IMR-90 (cell line): ENCODE results near the gene POLR3K. TPM values are rescaled to one million over a fixed set of nuclear protein-coding genes. Genes with fewer than 3 reads are reported as not detected.

Source experiments
- ATAC-seq: fragments of 200-7000 bp; cut with Tn5 transposase; 2 replicates; pipeline ENCODE4 v1.9.1; 2020; ENCODE audit warnings: low read depth, mild to moderate bottlenecking, moderate library complexity
- BruUV-seq: library from RNA; stranded (reverse); fragments of 400-500 nt; replicated peaks from 2 replicates; lab custom pipeline; 2021; lab: Mats Ljungman, UMichigan
- CTCF ChIA-PET: fragments of 300-600 bp; formaldehyde crosslinking; extraction: SDS; loops from one replicate; lab custom pipeline; 2021; ENCODE audit warnings: antibody characterized with exemption; lab: Yijun Ruan, JAX
- POLR2A ChIA-PET: fragments of 300-600 bp; sonication (Branson Sonifier 250); formaldehyde crosslinking; loops from one replicate; lab custom pipeline; 2022; ENCODE audit warnings: antibody characterized with exemption; ENCODE audit not compliant: unreplicated experiment; lab: Charles Lee
- DNase-seq: peaks from one replicate; pipeline ENCODE4 v3.0.0; 2013
- H2AFZ ChIP-seq: replicated peaks from 2 replicates; pipeline ENCODE3; 2013; ENCODE audit warnings: low read length, mild to moderate bottlenecking; ENCODE audit not compliant: poor library complexity
- H2AK5ac ChIP-seq: 2 replicates; pipeline ENCODE4 v1.6.1; 2013; ENCODE audit warnings: low read depth, low read length, inconsistent platforms
- H2AK9ac ChIP-seq: replicated peaks from 2 replicates; pipeline ENCODE3; 2013; ENCODE audit warnings: mild to moderate bottlenecking, low read depth, low read length, moderate library complexity; ENCODE audit not compliant: poor library complexity
- H2BK120ac ChIP-seq: 2 replicates; pipeline ENCODE4 v1.6.1; 2013; ENCODE audit warnings: low read depth, low read length, inconsistent platforms
- H2BK15ac ChIP-seq: 3 replicates; pipeline ENCODE4 v1.6.1; 2013; ENCODE audit warnings: low read depth, low read length, inconsistent platforms
- H2BK20ac ChIP-seq: 2 replicates; pipeline ENCODE4 v1.6.1; 2013; ENCODE audit warnings: low read depth, mild to moderate bottlenecking, inconsistent platforms, low read length, moderate library complexity
- H2BK5ac ChIP-seq: 2 replicates; pipeline ENCODE4 v1.6.1; 2013; ENCODE audit warnings: mild to moderate bottlenecking, low read depth, low read length, inconsistent platforms; ENCODE audit not compliant: poor library complexity, severe bottlenecking
- H3K14ac ChIP-seq: replicated peaks from 2 replicates; pipeline ENCODE4 v1.6.1; 2013; ENCODE audit warnings: low read depth, low read length, inconsistent platforms
- H3K18ac ChIP-seq: 2 replicates; pipeline ENCODE4 v1.6.1; 2013; ENCODE audit warnings: low read depth, low read length, control low read depth
- H3K23ac ChIP-seq: 2 replicates; pipeline ENCODE4 v1.6.1; 2013; ENCODE audit warnings: low read depth, low read length, inconsistent platforms
- H3K27ac ChIP-seq: 2 replicates; pipeline ENCODE4 v1.5.1; 2013; ENCODE audit warnings: mild to moderate bottlenecking, control low read depth, low read length; ENCODE audit not compliant: insufficient read depth
- H3K27me3 ChIP-seq: 2 replicates; pipeline ENCODE4 v1.6.1; 2013; ENCODE audit warnings: low read length; ENCODE audit not compliant: control insufficient read depth, insufficient read depth
- H3K36me3 ChIP-seq: 2 replicates; pipeline ENCODE4 v1.6.1; 2013; ENCODE audit warnings: low read length, mixed read lengths; ENCODE audit not compliant: control insufficient read depth, insufficient read depth
- H3K4ac ChIP-seq: 2 replicates; pipeline ENCODE4 v1.6.1; 2013; ENCODE audit warnings: low read depth, low read length, inconsistent platforms
- H3K4me1 ChIP-seq: 2 replicates; pipeline ENCODE4 v1.6.1; 2013; ENCODE audit warnings: low read length, mixed read lengths; ENCODE audit not compliant: control insufficient read depth, insufficient read depth
- H3K4me2 ChIP-seq: 2 replicates; pipeline ENCODE4 v1.6.1; 2013; ENCODE audit warnings: low read depth, mild to moderate bottlenecking, control low read depth, low read length, moderate library complexity
- H3K4me3 ChIP-seq: 2 replicates; pipeline ENCODE4 v1.5.1; 2013; ENCODE audit warnings: low read depth, mild to moderate bottlenecking, control low read depth, low read length, moderate library complexity; ENCODE audit not compliant: insufficient read depth
- H3K56ac ChIP-seq: 2 replicates; pipeline ENCODE4 v1.6.1; 2013; ENCODE audit warnings: low read length, inconsistent platforms; ENCODE audit not compliant: insufficient read depth; ENCODE audit errors: extremely low read depth
- H3K79me1 ChIP-seq, 2 experiments: 2 replicates each; pipeline ENCODE4 v1.6.1; 2013; ENCODE audit warnings: low read length in 2 of 2, inconsistent platforms in 1 of 2, low read depth in 1 of 2
- H3K9ac ChIP-seq: 2 replicates; pipeline ENCODE4 v1.6.1; 2013; ENCODE audit warnings: low read depth, low read length, control low read depth
- H3K9me1 ChIP-seq: 2 replicates; pipeline ENCODE4 v1.6.1; 2013; ENCODE audit warnings: low read length, inconsistent platforms; ENCODE audit not compliant: insufficient read depth
- H3K9me3 ChIP-seq: 2 replicates; pipeline ENCODE4 v1.6.1; 2013; ENCODE audit warnings: low read length; ENCODE audit not compliant: control insufficient read depth, insufficient read depth
- H4K20me1 ChIP-seq: 2 replicates; pipeline ENCODE4 v1.6.1; 2013; ENCODE audit warnings: low read length, inconsistent platforms; ENCODE audit not compliant: insufficient read depth
- H4K5ac ChIP-seq: 2 replicates; pipeline ENCODE4 v1.6.1; 2013; ENCODE audit warnings: mild to moderate bottlenecking, low read depth, low read length, control low read depth
- H4K8ac ChIP-seq, 2 experiments: 2 replicates each; pipeline ENCODE4 v1.6.1; 2013; ENCODE audit warnings: low read depth in 2 of 2, low read length in 2 of 2, control low read depth in 1 of 2, inconsistent platforms in 1 of 2
- H4K91ac ChIP-seq: 2 replicates; pipeline ENCODE4 v1.6.1; 2013; ENCODE audit warnings: low read depth, low read length, inconsistent platforms; ENCODE audit not compliant: insufficient read depth
- BHLHE40 ChIP-seq: fragments of 150-350 bp; IDR thresholded peaks from 2 replicates; pipeline ENCODE4 v1.6.1; 2016; ENCODE audit warnings: mild to moderate bottlenecking, low read depth, low read length
- CEBPB ChIP-seq: IDR thresholded peaks from 2 replicates; pipeline ENCODE4 v1.6.1; 2012; ENCODE audit warnings: low read depth, low read length, improper control_type of control experiment
- CHD1 ChIP-seq: IDR thresholded peaks from 2 replicates; pipeline ENCODE4 v1.6.1; 2012; ENCODE audit warnings: low read depth, low read length, improper control_type of control experiment
- FOS ChIP-seq: fragments of 150-350 bp; IDR thresholded peaks from 2 replicates; pipeline ENCODE4 v1.6.1; 2016; ENCODE audit warnings: low read depth, low read length
- MAFK ChIP-seq: IDR thresholded peaks from 2 replicates; pipeline ENCODE4 v1.6.1; 2012; ENCODE audit warnings: low read depth, low read length, improper control_type of control experiment
- MAZ ChIP-seq: IDR thresholded peaks from 2 replicates; pipeline ENCODE4 v1.6.1; 2012; ENCODE audit warnings: low read depth, mild to moderate bottlenecking, low read length, improper control_type of control experiment, moderate library complexity, borderline replicate concordance
- MXI1 ChIP-seq: IDR thresholded peaks from 2 replicates; pipeline ENCODE4 v1.6.1; 2012; ENCODE audit warnings: low read depth, mild to moderate bottlenecking, low read length, moderate library complexity, borderline replicate concordance
- NFE2L2 ChIP-seq: fragments of 150-350 bp; IDR thresholded peaks from 2 replicates; pipeline ENCODE4 v1.6.1; 2016; ENCODE audit warnings: low read depth, mild to moderate bottlenecking, low read length
- POLR2A ChIP-seq: IDR thresholded peaks from 2 replicates; pipeline ENCODE4 v1.6.1; 2012; ENCODE audit warnings: mild to moderate bottlenecking, low read depth, low read length
- RAD21 ChIP-seq: IDR thresholded peaks from 2 replicates; pipeline ENCODE4 v1.6.1; 2012; ENCODE audit warnings: low read length, improper control_type of control experiment
- RCOR1 ChIP-seq: IDR thresholded peaks from 2 replicates; pipeline ENCODE4 v1.6.1; 2012; ENCODE audit warnings: mild to moderate bottlenecking, low read length, improper control_type of control experiment; ENCODE audit not compliant: insufficient replicate concordance
- RFX5 ChIP-seq: IDR thresholded peaks from 2 replicates; pipeline ENCODE4 v1.8.0; 2012; ENCODE audit warnings: low read depth, mild to moderate bottlenecking, low read length, moderate library complexity
- SMC3 ChIP-seq: fragments of 150-350 bp; IDR thresholded peaks from 2 replicates; pipeline ENCODE4 v1.6.1; 2016; ENCODE audit warnings: low read depth, mild to moderate bottlenecking, antibody characterized with exemption, low read length, moderate library complexity
- WGBS, 2 experiments: methylation state at CpG; one replicate each; pipeline versions ENCODE4 v1.1.5 to v1.1.7; 2013; ENCODE audit warnings: missing lambda C conversion rate in 2 of 2; ENCODE audit not compliant: insufficient read length in 1 of 2; ENCODE audit errors: extremely low coverage in 2 of 2; 5-methylcytosine and 5-hydroxymethylcytosine counted together
- dilution Hi-C: fragments of 300-500 bp; cut with HindIII; formaldehyde crosslinking; loops from one replicate; pipeline ENCODE4 v1.14.3; 2018; ENCODE audit warnings: low sequenced_read_pairs; ENCODE audit not compliant: unreplicated experiment
- in situ Hi-C: fragments of 300-500 bp; cut with MboI; formaldehyde crosslinking; loops from 3 replicates; pipeline ENCODE4 v1.14.3; 2019; ENCODE audit warnings: low sequenced_read_pairs, inconsistent platforms, mixed read lengths
- intact Hi-C: fragments of 100-400 bp; cut with micrococcal nuclease; formaldehyde crosslinking; loops from 2 replicates; pipeline ENCODE4 v1.10.0; 2022
- polyA plus RNA-seq, 3 experiments: library from polyadenylated mRNA; depleted of rRNA; stranded (reverse); fragments of >200 nt; gene quantifications; 2 replicates each; pipeline ENCODE4 v1.2.3, GENCODE V29; 2012; ENCODE audit warnings: low replicate concordance in 1 of 3
- total RNA-seq: library from RNA; depleted of rRNA; stranded (reverse); fragments of >200 nt; gene quantifications from 2 replicates; pipeline ENCODE4 v1.2.3, GENCODE V29; 2012
- TF ChIP-seq, protein P1 (sequence below): fragments of 150-350 bp; IDR thresholded peaks from 2 replicates; pipeline ENCODE4 v1.6.1; 2017; ENCODE audit warnings: mild to moderate bottlenecking, antibody characterized with exemption, low read length, low read depth
- TF ChIP-seq, protein P2 (sequence below): conservative IDR thresholded peaks from 2 replicates; pipeline ENCODE4 v1.5.1; 2012; ENCODE audit warnings: mild to moderate bottlenecking, low read depth, low read length, improper control_type of control experiment
- TF ChIP-seq, protein P3 (sequence below): fragments of 150-350 bp; IDR thresholded peaks from 2 replicates; pipeline ENCODE4 v1.6.1; 2016; ENCODE audit warnings: low read depth, mild to moderate bottlenecking, low read length, moderate library complexity, borderline replicate concordance

POLR3K gene
- total and polyA plus RNA-seq, 2 of the 4 experiments (the other 2 are of a cell fraction), result 9.0 to 39.5 TPM

DNA sequence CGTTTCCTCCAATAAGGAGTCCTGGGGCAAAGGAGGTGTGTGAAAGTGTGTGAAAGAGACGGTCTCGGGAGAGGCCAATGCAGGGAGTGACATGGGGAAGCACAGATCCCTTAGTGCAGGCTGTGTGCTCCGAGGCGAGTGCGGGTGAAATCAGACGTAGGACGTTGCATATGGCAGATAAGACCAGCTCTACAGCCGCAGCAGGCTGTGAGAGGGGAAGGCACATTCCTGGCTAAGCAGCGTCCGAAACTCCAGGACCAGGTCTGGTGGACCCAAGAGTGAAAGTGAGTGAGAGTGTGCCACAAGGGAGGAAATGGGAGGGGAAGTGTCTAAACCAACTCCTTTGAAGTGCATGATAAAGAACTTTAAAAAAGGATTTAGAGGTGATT, 11.3 kb downstream of the POLR3K start:
- Histone ChIP-seq H3K79me1 (peaks cover under 1 to 6% of the 10 kb centered on the region in 2 experiments; a peak in 3 of 4 replicates), H2BK15ac (no peak overlapping the region), H3K9me3 (no peaks in the 10 kb centered on the region), H4K5ac (no peak overlapping the region), H3K23ac (no peak overlapping the region), H2BK120ac (no peak overlapping the region), H3K4me3 (no peak overlapping the region), H3K56ac (no peak overlapping the region), H3K4me2 (no peak overlapping the region), H2BK5ac (no peak overlapping the region), H3K36me3 (peaks cover 12% of the 10 kb centered on the region), H2AK9ac (no peak overlapping the region), H4K20me1 (no peaks in the 10 kb centered on the region), H4K8ac (no peak overlapping the region), H3K9ac (no peak overlapping the region), H3K18ac (no peak overlapping the region), H3K4me1 (peaks cover 5% of the 10 kb centered on the region; the same call in 1 of the 2 replicates), H3K14ac (no peak overlapping the region), H3K27ac (no peak overlapping the region), H3K4ac (no peak overlapping the region), H2AK5ac (no peak overlapping the region), H2BK20ac (no peak overlapping the region), H3K27me3 (no peaks in the 10 kb centered on the region), H3K9me1 (no peaks in the 10 kb centered on the region; the same call in 1 of the 2 replicates), H4K91ac (no peak overlapping the region), H2AFZ (no peak overlapping the region)
- intact Hi-C loops (no loop called here), dilution Hi-C loops (no loop called here), in situ Hi-C loops (no loop called here)
- TF ChIP-seq BHLHE40, result no peak
- TF ChIP-seq RCOR1, result no peak
- TF ChIP-seq POLR2A, result no peak
- TF ChIP-seq CEBPB, result no peak
- no peak for TF ChIP-seq CHD1
- no peak for TF ChIP-seq SMC3
- no peak for TF ChIP-seq MXI1
- TF ChIP-seq FOS, result no peak
- no peak for TF ChIP-seq RAD21
- TF ChIP-seq, protein P1, sequence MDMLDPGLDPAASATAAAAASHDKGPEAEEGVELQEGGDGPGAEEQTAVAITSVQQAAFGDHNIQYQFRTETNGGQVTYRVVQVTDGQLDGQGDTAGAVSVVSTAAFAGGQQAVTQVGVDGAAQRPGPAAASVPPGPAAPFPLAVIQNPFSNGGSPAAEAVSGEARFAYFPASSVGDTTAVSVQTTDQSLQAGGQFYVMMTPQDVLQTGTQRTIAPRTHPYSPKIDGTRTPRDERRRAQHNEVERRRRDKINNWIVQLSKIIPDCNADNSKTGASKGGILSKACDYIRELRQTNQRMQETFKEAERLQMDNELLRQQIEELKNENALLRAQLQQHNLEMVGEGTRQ, result no peak
- TF ChIP-seq, protein P2, sequence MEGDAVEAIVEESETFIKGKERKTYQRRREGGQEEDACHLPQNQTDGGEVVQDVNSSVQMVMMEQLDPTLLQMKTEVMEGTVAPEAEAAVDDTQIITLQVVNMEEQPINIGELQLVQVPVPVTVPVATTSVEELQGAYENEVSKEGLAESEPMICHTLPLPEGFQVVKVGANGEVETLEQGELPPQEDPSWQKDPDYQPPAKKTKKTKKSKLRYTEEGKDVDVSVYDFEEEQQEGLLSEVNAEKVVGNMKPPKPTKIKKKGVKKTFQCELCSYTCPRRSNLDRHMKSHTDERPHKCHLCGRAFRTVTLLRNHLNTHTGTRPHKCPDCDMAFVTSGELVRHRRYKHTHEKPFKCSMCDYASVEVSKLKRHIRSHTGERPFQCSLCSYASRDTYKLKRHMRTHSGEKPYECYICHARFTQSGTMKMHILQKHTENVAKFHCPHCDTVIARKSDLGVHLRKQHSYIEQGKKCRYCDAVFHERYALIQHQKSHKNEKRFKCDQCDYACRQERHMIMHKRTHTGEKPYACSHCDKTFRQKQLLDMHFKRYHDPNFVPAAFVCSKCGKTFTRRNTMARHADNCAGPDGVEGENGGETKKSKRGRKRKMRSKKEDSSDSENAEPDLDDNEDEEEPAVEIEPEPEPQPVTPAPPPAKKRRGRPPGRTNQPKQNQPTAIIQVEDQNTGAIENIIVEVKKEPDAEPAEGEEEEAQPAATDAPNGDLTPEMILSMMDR, result no peak
- TF ChIP-seq, protein P3, sequence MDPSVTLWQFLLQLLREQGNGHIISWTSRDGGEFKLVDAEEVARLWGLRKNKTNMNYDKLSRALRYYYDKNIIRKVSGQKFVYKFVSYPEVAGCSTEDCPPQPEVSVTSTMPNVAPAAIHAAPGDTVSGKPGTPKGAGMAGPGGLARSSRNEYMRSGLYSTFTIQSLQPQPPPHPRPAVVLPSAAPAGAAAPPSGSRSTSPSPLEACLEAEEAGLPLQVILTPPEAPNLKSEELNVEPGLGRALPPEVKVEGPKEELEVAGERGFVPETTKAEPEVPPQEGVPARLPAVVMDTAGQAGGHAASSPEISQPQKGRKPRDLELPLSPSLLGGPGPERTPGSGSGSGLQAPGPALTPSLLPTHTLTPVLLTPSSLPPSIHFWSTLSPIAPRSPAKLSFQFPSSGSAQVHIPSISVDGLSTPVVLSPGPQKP, result no peak
- TF ChIP-seq MAFK, result no peak
- no peak for TF ChIP-seq RFX5
- no peak for TF ChIP-seq MAZ
- TF ChIP-seq NFE2L2, result no peak
- no peak for ATAC-seq
- BruUV-seq, result no TSS peak
- CTCF ChIA-PET, result no interaction called here
- WGBS, 2 experiments, result 95% methylated on average over 7 of the region's 11 CpGs; no CpG with 5 or more reads in 1 of the 2 experiments
- DNase-seq, result no peak
- POLR2A ChIA-PET, result no interaction called here
